HG02970 (cell line): ENCODE data around the gene SEL1L3.

Experiments used
- ATAC-seq: cut with Tn5 transposase; IDR thresholded peaks from one replicate; pipeline ENCODE4 v1.9.1; 2021; ENCODE audit warnings: mild to moderate bottlenecking, moderate library complexity, moderate number of reproducible peaks; ENCODE audit not compliant: unreplicated experiment, low FRiP score

Gene SEL1L3

DNA sequence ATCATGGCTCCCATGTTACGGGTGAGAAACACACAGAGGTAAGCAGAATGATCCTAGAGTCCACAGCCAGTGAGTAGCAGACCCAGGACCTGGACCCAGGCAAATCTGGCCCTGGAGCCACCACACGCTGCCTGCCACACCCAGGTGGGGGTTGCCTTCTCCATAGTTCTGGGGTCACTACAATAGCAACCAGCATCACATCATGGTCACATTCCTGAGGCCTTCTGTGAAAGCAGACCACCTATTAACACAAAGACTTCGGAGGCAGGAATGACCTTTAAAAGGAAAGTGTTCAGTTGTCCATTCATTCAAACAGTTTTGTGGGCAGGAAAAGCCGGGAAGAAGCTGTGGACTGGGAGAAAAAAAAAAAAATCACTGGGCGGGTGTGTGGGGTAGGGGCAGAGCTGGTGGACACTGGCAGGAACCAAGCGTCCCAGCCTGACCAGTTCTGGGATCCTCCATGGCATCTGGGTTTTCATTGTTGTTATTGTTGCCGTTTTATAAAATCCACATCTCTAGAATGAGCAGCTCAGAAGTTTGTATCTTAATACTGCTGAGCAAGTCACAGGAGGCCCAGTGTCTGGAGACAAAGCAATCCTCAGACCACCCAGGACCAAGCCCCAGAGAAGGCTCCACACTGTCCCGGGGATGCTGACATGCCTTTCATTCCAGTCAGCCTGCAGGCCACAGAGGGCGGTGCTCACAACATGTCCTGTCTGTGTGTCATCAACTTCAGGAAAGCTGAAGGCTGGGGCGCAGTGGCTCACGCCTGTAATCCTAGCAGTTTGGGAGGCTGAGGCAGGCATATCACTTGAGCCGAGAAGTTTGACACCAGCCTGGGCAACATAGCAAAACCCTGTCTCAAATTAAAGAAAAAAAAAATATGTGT, 67.0 kb downstream of the SEL1L3 start:
- no peak for ATAC-seq

DNA sequence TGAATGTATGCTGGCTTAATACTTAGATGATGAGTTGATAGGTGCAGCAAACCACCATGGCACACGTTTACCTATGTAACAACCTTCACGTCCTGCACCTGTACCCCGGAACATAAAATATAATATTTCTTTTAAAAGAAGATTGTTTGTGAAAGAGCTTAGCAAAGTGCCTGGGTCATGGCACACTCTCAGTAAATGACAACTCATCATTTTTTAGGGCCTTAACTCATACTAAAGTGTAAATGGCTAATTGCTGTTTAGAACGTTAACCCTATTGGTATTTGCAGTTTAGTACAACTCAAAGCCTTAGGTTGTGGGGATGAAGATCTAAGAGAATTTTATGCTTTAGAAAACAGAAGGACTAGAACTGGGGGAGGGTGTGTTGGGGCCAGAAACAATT, 67.7 kb downstream of the SEL1L3 start:
- ATAC-seq = no peak

DNA sequence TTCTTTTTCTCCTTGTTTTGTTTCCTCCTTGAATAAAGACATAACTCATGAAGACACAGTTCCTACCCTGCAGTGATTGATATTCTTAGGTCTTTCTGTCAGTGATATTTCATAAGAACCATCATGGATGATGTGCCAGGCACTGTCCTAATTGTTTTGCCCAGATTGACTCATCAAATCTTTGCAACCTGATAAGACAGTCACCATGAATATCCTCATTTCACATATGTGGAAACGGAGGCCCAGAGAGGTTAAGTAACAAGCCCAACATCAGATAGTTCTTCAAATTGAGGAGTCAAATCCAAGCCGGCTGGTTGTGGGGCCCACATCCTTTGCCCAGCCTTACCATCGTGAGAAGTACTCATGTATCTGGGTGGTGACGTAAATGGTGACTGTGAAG, 69.9 kb downstream of the SEL1L3 start:
- no peak for ATAC-seq

DNA sequence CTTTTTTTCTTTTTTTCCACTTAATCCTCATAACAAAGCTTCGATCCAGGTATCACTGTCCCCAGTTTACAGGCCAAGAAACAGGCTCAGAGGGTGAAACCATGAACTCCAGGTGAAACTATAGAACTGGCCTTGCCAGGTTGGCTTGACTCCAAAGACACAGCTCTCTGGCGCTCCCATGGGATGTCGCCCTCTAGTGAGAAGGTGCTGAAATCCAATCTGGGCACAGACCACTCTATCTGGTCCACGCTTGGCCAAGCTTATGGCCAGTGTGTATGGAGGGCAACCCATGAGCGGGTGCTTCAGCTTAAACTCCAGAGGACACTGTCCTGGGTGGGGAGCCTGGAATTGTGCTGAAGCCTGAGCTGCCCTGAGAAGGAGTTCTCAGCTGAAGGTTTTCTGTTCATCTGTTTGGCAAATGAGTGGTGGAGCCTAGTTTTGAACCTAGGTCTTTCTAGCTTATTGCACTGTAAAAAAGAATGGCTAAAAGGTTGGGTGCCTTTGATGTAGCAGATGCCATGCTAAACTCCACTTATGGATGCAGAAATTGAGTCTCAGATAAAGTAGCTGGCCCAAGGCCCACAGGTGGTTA, 70.5 kb downstream of the SEL1L3 start:
- ATAC-seq = no peak

DNA sequence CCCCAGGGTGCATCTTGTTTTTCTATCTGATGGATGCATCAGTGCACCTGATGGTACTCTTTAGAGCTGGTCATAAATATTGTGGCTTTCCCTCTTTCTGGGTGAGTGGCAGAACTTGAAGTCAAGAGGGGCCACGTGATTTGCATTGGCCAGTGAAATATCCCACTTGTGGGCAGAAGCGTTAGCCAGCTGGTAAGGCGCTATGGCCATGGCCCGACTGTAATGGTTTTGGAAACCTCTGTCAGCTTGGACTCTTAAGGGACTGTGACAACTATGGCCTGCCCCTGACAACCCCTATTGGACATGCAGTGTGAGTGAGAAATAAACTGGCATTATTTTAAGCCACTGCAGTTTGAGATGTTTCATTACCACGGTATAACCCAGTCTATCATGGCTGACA, 72.8 kb downstream of the SEL1L3 start:
- ATAC-seq = no peak

DNA sequence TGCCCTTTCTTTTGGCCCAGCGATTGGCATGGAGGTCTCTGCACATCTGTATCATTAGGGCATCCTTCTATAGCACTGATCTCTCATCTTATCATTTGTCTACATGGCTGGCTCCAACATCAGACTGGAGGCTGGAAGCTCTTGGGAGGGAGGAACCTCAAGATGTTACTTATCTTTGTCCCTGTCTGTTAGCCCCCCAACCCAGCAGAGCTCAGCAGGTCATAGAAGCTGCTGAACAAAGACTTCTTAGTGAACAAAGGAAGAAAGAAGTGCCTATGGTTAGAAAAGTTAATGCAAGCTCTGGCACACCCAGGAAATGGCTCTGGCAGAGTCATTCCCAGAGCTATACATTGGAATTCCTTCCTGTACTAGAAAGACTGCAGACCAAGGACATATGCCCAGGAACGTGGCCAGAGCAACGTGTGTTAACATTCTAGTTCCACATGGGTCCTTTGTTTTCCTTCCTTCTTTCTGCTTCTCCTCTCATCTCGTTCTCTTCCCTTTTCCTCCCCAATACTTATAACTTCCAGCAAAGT, 74.0 kb downstream of the SEL1L3 start:
- no peak for ATAC-seq

DNA sequence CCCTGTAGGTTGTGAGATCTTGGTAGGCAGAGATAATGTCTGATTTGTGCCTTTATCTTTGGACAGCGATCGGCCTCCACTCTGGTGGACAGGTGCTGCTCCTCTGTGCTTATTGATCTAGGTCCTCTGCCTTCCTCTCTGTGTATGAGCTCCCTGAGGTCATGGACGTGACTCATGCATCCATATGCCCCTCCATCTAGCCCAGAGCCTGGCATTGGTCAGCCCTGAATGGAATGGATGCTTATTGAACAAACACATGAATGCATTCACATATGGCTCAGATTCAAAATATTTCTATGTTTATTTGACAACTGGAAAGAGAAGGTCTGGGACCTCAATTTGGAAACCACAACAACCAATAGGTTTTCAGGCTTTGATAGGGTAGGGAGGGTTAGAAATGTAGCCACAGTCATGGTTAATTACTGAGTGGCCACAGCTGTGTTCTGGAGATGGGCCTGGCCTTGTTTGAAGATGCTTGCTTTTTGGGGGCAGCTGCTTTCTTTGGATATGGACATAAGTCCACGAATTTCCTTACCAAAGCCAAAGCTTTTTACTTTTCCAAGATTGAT, 76.2 kb downstream of the SEL1L3 start:
- ATAC-seq = no peak

DNA sequence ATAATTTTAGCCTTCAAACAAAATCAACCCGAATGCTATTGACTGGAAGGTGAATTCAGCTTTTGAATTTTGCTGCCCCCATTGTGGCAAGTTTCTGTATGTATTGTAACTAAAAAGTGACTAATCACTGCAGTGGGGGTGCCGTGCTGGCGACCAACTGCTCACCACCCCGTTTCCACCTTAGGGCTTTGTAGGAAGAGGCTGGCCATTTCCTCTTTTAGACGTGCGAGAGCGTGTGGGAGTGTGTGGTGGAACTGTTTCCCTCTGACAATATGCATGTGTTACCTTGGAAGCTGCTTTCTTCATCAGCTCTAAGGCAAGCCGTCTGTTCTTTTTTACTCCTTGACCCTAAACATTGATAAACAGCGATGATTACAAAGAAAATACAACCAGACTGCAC, 78.8 kb downstream of the SEL1L3 start:
- no peak for ATAC-seq

DNA sequence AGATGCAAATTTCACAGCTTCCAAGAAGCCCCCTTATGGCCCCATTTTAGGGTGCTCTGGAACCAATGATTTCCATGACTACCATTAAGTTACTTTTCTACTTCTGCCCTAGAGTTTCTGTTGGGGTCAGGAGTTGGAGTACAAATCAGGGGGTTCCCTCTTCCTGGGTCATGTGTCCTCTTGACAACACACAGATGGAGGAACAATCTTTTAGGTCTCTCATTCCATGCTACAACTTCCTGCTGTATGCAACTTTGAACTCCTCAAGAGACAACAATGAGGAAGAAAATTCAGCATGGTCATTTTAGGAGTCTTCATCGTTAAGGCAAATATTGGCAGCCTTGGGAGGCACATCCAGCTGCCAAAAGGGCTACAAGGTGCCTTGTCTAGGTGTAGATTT, 79.7 kb downstream of the SEL1L3 start:
- ATAC-seq = no peak

DNA sequence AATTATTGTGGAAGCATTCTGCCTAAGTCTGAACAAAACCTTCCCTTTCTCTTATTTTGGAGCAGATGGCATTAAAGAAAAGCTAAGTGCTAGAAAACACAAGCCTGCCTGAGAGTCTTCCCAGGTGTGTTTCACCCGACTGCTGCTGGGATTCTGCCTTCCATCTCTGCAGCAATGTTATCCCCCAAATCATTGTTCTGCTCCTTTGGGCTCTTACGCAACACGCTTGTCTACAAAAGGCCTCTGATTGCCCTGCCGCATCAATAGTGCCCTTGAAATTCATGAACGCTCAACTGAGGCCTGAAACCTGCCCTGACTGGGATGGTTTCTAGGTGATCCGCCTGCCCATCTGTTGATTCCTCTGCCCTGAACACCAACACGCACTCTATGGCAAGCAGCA, 80.3 kb downstream of the SEL1L3 start:
- ATAC-seq = no peak

DNA sequence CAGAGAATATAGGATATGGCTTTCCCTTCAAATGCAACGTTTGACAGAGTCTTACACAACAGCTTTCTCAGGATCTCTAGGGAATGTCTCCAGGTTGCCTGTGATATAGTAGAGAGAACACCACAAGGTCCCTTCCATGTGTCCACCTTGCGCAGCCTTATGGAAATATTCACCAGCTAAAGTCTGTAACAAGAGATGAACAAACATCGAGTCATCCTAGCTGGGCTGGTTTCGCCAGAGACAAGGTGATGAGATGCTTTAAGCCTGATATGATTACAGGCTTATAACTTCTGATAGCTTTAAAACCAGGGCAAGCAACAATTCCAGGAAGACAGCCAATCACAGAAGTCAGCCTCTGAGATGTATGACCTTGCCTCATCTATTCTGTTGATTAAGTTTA, 83.8 kb downstream of the SEL1L3 start:
- ATAC-seq = no peak

DNA sequence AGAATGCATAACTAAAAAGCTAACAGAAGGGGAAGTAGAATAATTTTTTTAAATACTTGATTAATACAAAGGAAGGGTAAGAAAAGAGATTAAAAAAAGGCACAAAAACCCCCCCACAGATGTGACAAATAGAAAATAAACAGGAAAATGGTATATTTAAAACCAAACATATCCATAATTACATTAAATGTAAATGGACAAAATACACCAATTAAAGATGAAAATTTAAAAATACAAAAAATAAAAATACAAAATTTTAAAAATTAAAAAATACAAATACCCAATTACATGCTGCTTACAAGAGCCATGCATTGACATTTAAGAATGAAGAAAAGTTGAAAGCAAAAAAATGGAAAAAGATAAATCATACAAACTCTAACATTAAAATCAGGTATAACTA, 86.0 kb downstream of the SEL1L3 start:
- ATAC-seq = no peak

DNA sequence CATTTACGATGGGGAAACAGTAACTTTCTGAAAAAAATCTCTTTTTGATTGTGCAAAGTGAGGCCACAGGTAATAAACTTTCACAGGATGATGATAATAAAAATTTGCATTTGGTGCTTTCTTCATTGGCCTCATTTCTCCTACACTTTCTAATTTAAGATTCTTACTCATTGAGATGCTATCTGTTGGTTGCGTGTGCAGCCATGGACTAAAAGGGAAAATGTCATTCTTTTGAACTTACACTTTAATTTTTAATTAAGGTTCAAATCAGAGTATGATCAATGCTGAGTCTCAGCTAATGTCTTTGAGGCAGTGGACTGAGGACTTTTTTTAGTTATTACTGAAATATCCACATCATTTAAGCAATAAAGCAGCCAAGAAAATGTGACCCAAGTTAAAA, 87.6 kb downstream of the SEL1L3 start:
- ATAC-seq = no peak

DNA sequence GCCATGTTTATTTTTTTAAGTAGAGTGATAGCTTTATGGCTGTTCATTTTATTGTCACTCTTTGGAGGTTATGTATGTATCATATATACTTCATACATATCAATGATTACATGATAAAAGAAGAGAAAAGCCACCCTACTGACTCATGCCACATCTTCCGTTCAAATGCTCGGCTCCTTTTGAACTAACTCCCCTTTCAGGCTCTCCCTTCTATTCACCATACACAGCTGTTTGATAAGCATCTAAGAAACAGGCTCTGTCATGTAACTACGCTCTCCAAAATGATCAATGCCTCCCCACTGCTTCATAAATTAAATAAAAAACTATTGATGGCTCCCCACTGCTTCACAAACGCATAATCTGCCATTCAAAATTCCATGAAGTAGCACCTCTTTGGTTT, 89.4 kb downstream of the SEL1L3 start:
- ATAC-seq = no peak

DNA sequence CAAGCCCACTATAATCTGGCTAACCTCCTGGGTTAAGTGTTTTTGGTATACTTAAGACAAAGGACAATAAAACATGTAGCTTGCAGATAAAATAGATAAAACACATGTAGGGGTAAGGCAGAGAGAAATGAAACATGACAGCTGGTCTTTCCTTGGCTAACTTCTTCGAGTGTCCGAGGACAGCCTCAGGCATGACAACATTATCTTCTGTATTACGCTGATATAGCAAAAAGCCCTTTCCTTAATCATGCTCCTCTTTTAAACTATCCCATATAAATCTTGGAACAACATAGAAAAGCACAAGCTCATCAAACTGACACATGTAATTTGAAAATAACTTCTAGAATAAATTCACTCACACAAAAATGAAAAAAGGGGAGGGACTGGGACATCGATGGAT, 91.1 kb downstream of the SEL1L3 start:
- no peak for ATAC-seq

DNA sequence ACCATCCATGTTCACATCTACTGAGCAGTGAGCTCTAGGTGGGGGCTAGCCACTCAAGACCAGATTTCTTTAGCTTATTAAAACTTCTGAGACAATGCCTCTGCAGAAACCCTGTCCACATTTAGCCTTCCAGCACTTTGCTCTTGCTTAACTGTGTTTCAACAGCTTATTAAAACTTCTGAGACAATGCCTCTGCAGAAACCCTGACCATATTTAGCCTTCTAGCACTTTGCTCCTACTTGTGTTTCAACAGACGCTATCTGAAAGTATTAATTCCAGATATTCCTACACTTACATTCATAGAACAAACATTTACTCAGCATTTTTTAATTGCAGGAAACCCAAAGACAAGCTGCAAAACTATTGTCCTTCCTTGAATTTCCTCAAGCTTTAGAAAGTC, 91.9 kb downstream of the SEL1L3 start:
- ATAC-seq = no peak

DNA sequence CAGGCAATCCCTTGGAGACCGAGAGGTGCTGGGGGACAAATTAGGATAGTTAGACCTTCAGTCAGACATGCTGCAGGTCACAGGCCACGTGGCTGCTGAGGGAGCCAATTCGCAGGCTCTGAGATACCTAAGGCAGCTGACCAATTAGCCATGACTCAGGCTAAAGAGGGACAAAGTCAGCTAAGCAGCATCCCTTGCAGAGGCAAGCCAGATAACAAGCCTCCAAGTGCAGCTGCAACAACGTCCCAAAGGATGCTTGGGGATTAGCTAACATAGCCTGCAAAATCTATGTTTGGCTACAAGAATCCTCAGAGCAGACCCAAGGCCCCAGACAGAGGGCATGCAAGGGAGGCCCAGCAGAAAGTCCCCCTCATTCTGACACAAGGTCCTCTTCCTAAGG, 93.5 kb downstream of the SEL1L3 start:
- ATAC-seq = no peak

DNA sequence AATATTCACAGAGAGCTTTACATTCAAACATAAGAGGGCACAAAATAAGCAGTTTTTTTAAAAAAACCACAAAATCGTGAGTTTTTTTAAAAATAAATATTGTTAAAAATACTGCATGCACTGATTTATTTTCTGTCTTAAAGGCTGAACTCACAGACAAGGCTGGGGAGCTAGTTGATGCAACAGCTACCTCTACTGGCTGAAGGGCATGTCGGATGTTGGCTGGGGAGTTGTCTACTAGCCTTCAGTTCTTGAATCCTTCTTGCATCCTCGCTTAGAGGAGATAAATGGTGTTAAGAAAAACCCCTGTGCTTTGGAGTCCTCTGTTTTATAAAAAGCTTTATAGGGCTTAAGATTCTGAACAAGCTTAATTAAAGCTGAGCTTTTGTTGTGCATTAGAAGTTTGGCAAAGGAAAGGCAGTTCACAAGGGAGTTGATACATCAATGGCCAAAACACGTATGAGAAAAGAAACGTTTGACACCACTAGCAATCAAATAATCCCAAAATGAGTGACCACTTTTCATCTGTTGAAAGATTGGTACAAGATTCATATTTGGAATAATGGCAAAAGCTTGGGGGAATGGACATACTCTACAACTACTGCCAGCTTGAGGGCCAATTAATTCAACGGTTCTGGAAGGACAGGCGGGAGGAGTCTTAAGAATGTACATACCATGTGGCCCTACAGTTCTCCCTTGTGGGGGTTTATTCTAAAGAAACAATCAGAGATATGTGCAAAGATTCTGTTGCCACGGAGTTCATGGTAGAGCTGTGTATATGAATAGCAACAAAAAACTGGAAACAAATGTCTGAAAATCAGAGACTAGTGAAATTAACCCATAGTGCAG, 94.7 kb downstream of the SEL1L3 start:
- no peak for ATAC-seq

DNA sequence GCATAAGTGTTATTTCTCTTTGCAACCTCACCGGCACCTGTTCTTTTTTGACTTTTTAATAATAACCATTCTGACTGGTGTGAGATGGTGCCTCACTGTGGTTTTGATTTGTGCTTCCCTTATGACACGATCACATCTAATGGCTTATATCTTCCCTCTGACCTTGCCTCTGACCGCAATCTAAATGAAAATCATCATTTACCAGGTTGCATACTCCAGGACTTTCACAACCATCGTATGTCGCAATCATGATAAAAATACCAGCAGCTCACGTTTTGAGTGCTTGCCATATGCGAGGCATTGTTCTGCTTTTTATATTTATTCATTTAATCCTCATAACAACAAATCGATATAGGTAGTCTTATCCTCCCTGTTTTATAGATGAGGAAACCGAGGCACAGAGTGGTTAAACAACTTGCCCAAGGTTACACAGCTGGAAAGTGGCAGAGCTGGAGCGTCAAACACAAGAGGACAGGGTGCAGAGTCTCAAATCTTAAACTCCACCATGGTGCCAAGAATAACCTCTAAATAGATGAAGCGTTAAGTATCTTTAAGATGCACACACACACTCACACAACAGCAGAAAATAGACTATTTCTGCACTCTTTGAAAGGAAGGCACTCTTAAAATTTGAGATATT, 102.2 kb downstream of the SEL1L3 start:
- no peak for ATAC-seq

DNA sequence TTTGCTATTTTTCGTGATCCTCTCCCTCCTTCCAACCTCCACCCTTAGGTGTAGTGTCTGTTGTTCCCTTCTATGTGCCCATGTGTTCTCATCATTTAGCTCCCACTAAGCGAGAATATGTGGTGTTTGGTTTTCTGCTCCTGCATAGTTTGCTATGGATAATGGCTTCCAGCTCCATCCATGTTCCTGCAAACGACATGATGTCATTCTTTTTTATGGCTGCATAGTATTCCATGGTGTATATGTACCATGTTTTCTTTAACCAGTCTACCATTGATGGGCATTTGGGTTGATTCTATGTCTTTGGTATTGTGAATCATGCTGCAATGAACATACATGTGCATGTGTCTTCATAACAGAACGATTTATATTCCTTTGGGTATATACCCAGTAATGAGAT, 102.7 kb downstream of the SEL1L3 start:
- no peak for ATAC-seq
